ENCODE measurements around the gene CCDC88A.

DNA sequence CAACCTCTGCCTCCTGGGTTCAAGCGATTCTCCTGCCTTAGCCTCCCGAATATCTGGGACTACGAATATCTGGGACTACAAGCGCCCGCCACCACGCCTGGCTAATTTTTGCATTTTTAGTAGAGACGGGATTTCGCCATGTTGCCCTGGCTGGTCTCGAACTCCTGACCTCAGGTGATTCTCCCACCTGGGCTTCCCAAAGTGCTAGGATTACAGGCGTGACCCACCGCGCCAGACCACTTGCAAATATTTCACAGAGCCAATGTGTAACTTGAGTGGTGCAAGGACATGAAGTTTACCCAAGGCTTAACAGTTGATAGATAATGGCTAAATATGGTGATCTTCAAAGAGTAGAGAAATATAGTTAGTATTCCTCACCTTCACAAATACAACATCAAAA is 136.6 kb downstream of the CCDC88A start:
- TF ChIP-seq, protein P1, sequence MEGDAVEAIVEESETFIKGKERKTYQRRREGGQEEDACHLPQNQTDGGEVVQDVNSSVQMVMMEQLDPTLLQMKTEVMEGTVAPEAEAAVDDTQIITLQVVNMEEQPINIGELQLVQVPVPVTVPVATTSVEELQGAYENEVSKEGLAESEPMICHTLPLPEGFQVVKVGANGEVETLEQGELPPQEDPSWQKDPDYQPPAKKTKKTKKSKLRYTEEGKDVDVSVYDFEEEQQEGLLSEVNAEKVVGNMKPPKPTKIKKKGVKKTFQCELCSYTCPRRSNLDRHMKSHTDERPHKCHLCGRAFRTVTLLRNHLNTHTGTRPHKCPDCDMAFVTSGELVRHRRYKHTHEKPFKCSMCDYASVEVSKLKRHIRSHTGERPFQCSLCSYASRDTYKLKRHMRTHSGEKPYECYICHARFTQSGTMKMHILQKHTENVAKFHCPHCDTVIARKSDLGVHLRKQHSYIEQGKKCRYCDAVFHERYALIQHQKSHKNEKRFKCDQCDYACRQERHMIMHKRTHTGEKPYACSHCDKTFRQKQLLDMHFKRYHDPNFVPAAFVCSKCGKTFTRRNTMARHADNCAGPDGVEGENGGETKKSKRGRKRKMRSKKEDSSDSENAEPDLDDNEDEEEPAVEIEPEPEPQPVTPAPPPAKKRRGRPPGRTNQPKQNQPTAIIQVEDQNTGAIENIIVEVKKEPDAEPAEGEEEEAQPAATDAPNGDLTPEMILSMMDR (IDR thresholded peaks at IDR 0.05 in 2 of 3, conservative IDR thresholded peaks at IDR 0.05 in 1 of 3; ENCODE audit: borderline replicate concordance in 1 of 3, insufficient read depth in 1 of 3, low read depth in 2 of 3, low read length in 2 of 3), result no peak
- TF ChIP-seq POLR2AphosphoS5 (IDR thresholded peaks at IDR 0.05; ENCODE audit: low read depth, low read length) (no peak), SP1 (IDR thresholded peaks at IDR 0.05; ENCODE audit: low read depth) (no peak)

All from HCT116 (cell line).